Natural killer cell (primary cell): ENCODE data around the gene HHAT. TPM values are rescaled to one million over a fixed set of nuclear protein-coding genes. Genes with fewer than 3 reads are reported as not detected.
A peak's percentile ranks its signal among the peaks of the same experiment; 100 is the strongest.

Source experiments
- ATAC-seq, 3 donors: fragments of 150-1000 bp in 2 of 3; fragments of 200-7000 bp in 1 of 3; cut with Tn5 transposase; 1 replicate in 1 of 3; 2 replicates in 2 of 3; pipeline ENCODE4 v1.10.0; 2021; ENCODE audit warnings: mild to moderate bottlenecking in 2 of 3, moderate library complexity in 2 of 3
- DNase-seq, 2 donors: peaks; one replicate each; pipeline versions ENCODE4 v3.0.0 to v3.0.0-alpha.2; 2013 to 2021; ENCODE audit warnings: mixed read lengths in 1 of 2
- H3K27ac ChIP-seq: one replicate; pipeline ENCODE4 v1.5.1; 2013; ENCODE audit warnings: mild to moderate bottlenecking, low read length
- H3K27me3 ChIP-seq: one replicate; pipeline ENCODE4 v1.6.1; 2013; ENCODE audit warnings: low read length; ENCODE audit not compliant: control insufficient read depth, insufficient read depth
- H3K36me3 ChIP-seq: one replicate; pipeline ENCODE4 v1.6.1; 2013; ENCODE audit warnings: low read length; ENCODE audit not compliant: control insufficient read depth, insufficient read depth
- H3K4me1 ChIP-seq: one replicate; pipeline ENCODE4 v1.6.1; 2013; ENCODE audit warnings: low read length; ENCODE audit not compliant: control insufficient read depth, insufficient read depth
- H3K4me3 ChIP-seq: one replicate; pipeline ENCODE4 v1.5.1; 2013; ENCODE audit warnings: low read length
- H3K9me3 ChIP-seq: one replicate; pipeline ENCODE4 v1.6.1; 2013; ENCODE audit warnings: low read length; ENCODE audit not compliant: control insufficient read depth, insufficient read depth
- H3K27ac Mint-ChIP-seq, 2 donors: one replicate each; pipeline ENCODE4 v1.8.0; 2022; ENCODE audit warnings: mild to moderate bottlenecking in 2 of 2, mixed read lengths in 2 of 2, moderate library complexity in 1 of 2
- H3K27me3 Mint-ChIP-seq, 2 donors: one replicate each; pipeline ENCODE4 v1.8.0; 2022; ENCODE audit warnings: low read depth in 2 of 2, mixed read lengths in 2 of 2
- H3K36me3 Mint-ChIP-seq: one replicate; pipeline ENCODE4 v1.8.0; 2022; ENCODE audit warnings: mixed read lengths
- H3K4me1 Mint-ChIP-seq, 2 donors: one replicate each; pipeline ENCODE4 v1.8.0; 2022; ENCODE audit warnings: mixed read lengths in 2 of 2
- H3K4me3 Mint-ChIP-seq: one replicate; pipeline ENCODE4 v1.8.0; 2022; ENCODE audit warnings: mild to moderate bottlenecking, moderate library complexity, mixed read lengths
- H3K9me3 Mint-ChIP-seq, 2 donors: one replicate each; pipeline ENCODE4 v1.8.0; 2022; ENCODE audit warnings: mixed read lengths in 2 of 2
- CTCF ChIP-seq: fragments of 200-600 bp; IDR thresholded peaks from one replicate; pipeline ENCODE4 v1.8.0; 2022; ENCODE audit warnings: antibody characterized with exemption
- WGBS: methylation state at CpG from one replicate; pipeline ENCODE4 v1.1.7; 2013; ENCODE audit warnings: missing lambda C conversion rate; ENCODE audit not compliant: insufficient coverage; 5-methylcytosine and 5-hydroxymethylcytosine counted together
- intact Hi-C: fragments of 100-400 bp; cut with micrococcal nuclease; formaldehyde crosslinking; loops from one replicate; pipeline ENCODE4 v1.14.2; 2022
- total RNA-seq, 4 donors: library from RNA; stranded (reverse); fragments of 120-200 nt in 1 of 4; gene quantifications; one replicate each; pipeline versions ENCODE4 v1.2.3 to v1.2.4, GENCODE V29; 2013 to 2022

HHAT gene
- total RNA-seq, 3 donors from 2014 or later (not counting 1 experiment from before 2014, with no cell fraction given): 0.79 to 1.1 (median 0.82) TPM

- WGBS: 90% methylated on average over 6 of the region's 6 CpGs
- Histone ChIP-seq H3K4me1 (no peaks in the 10 kb centered on the region), H3K36me3 (no peaks in the 10 kb centered on the region), H3K9me3 (no peaks in the 10 kb centered on the region), H3K4me3 (no peak overlapping the region), H3K27me3 (no peaks in the 10 kb centered on the region), H3K27ac (no peak overlapping the region)
- Mint-ChIP-seq H3K9me3 (no peaks in the 10 kb centered on the region), H3K27ac (no peak overlapping the region), H3K4me1 (peaks cover 4 to 6% of the 10 kb centered on the region in 2 donors), H3K4me3 (no peak overlapping the region), H3K27me3 (peaks cover 7 to 8% of the 10 kb centered on the region in 2 donors), H3K36me3 (no peaks in the 10 kb centered on the region)
- ATAC-seq: no peak
- no peak for DNase-seq
- intact Hi-C loops: no loop called here
- no peak for TF ChIP-seq CTCF
Measured at GRCh38 chr1:210372931-210373627, 44.4 kb downstream of the HHAT start.

DNA sequence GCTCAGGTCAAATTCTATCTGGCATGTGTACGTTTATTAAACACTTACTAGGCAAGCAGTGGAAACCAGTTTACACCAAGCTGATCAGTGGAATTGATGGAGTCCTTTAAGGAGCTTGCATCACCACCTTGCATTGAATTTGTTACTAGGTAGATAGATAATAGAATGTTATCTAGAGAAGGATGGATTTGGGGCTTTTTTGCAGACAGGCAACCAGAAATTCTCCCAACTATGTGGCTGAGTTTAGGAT, 44.9 kb downstream of the HHAT start:
- intact Hi-C loops: no loop called here
- no peak for ATAC-seq
- Mint-ChIP-seq H3K27ac (no peak overlapping the region), H3K4me3 (no peak overlapping the region), H3K27me3 (peaks cover 7 to 8% of the 10 kb centered on the region in 2 donors), H3K9me3 (no peaks in the 10 kb centered on the region), H3K36me3 (no peaks in the 10 kb centered on the region), H3K4me1 (peaks cover 4 to 6% of the 10 kb centered on the region in 2 donors)
- TF ChIP-seq CTCF: no peak
- Histone ChIP-seq H3K9me3 (no peaks in the 10 kb centered on the region), H3K36me3 (no peaks in the 10 kb centered on the region), H3K27me3 (no peaks in the 10 kb centered on the region), H3K27ac (no peak overlapping the region), H3K4me3 (no peak overlapping the region), H3K4me1 (no peaks in the 10 kb centered on the region)
- DNase-seq: no peak
- WGBS: 71% methylated on average over 1 of the region's 1 CpG

- H3K4me3 ChIP-seq: no peak overlapping the region
- no peak overlapping the region for H3K27ac Mint-ChIP-seq
- H3K36me3 Mint-ChIP-seq: no peaks in the 10 kb centered on the region
- peaks cover 7 to 8% of the 10 kb centered on the region in 2 donors for H3K27me3 Mint-ChIP-seq
- TF ChIP-seq CTCF: no peak
- no peaks in the 10 kb centered on the region for H3K36me3 ChIP-seq
- ATAC-seq (peak; percentile 69 to 71 (median 71)), DNase-seq (peak in 1 of 2 donors; percentile 83)
- WGBS: 69% methylated on average over 9 of the region's 9 CpGs
- peaks cover 4 to 6% of the 10 kb centered on the region in 2 donors for H3K4me1 Mint-ChIP-seq
- no peaks in the 10 kb centered on the region for H3K9me3 Mint-ChIP-seq
- H3K27me3 ChIP-seq: no peaks in the 10 kb centered on the region
- H3K4me1 ChIP-seq: no peaks in the 10 kb centered on the region
- no peaks in the 10 kb centered on the region for H3K9me3 ChIP-seq
- H3K4me3 Mint-ChIP-seq: no peak overlapping the region
- intact Hi-C loops: no loop called here
- H3K27ac ChIP-seq: no peak overlapping the region
Measured at GRCh38 chr1:210373878-210374599, 45.3 kb downstream of the HHAT start.
